GM18498 (cell line): Measurements from ENCODE around the gene HDAC4.

Experiments
- ATAC-seq: cut with Tn5 transposase; IDR thresholded peaks from one replicate; pipeline ENCODE4 v1.9.1; 2021; ENCODE audit warnings: mild to moderate bottlenecking, moderate library complexity; ENCODE audit not compliant: unreplicated experiment

The HDAC4 gene

GRCh38 chr2:239329972-239330572 lies 70.7 kb downstream of the HDAC4 start:
- ATAC-seq: no peak

- no peak for ATAC-seq
Measured at GRCh38 chr2:239329284-239329971, 71.4 kb downstream of the HDAC4 start.

- no peak for ATAC-seq
Measured at GRCh38 chr2:239328351-239329191, 72.2 kb downstream of the HDAC4 start.

- ATAC-seq: no peak
Measured at GRCh38 chr2:239327536-239328350, 73.1 kb downstream of the HDAC4 start.

GRCh38 chr2:239326831-239327535 lies 73.8 kb downstream of the HDAC4 start:
- no peak for ATAC-seq

- no peak for ATAC-seq
Measured at GRCh38 chr2:239324456-239324855, 76.4 kb downstream of the HDAC4 start.

GRCh38 chr2:239323447-239323846 lies 77.4 kb downstream of the HDAC4 start:
- ATAC-seq: no peak

GRCh38 chr2:239322416-239323086 lies 78.3 kb downstream of the HDAC4 start:
- ATAC-seq: no peak

- no peak for ATAC-seq
Measured at GRCh38 chr2:239321596-239322415, 79.0 kb downstream of the HDAC4 start.

- no peak for ATAC-seq
Measured at GRCh38 chr2:239318790-239319661, 81.8 kb downstream of the HDAC4 start.

GRCh38 chr2:239318151-239318611 lies 82.6 kb downstream of the HDAC4 start:
- ATAC-seq: no peak

GRCh38 chr2:239316562-239317465 lies 84.0 kb downstream of the HDAC4 start:
- ATAC-seq: no peak

GRCh38 chr2:239315308-239315707 lies 85.5 kb downstream of the HDAC4 start:
- ATAC-seq: no peak

GRCh38 chr2:239313776-239314175 lies 87.0 kb downstream of the HDAC4 start:
- no peak for ATAC-seq

- no peak for ATAC-seq
Measured at GRCh38 chr2:239312741-239313667, 87.8 kb downstream of the HDAC4 start.

- ATAC-seq: no peak
Measured at GRCh38 chr2:239312081-239312511, 88.7 kb downstream of the HDAC4 start.
